HG03039 (cell line): ENCODE data around the gene TMEM215.
"Not testable (repeated sequence)": the region's sequence is repeated elsewhere in the genome, so short reads cannot be mapped to it uniquely, and the experiment has no call there.

Experiments
- ATAC-seq: cut with Tn5 transposase; IDR thresholded peaks from one replicate; pipeline ENCODE4 v1.9.1; 2021; ENCODE audit warnings: mild to moderate bottlenecking, moderate library complexity; ENCODE audit not compliant: unreplicated experiment

The TMEM215 gene

DNA sequence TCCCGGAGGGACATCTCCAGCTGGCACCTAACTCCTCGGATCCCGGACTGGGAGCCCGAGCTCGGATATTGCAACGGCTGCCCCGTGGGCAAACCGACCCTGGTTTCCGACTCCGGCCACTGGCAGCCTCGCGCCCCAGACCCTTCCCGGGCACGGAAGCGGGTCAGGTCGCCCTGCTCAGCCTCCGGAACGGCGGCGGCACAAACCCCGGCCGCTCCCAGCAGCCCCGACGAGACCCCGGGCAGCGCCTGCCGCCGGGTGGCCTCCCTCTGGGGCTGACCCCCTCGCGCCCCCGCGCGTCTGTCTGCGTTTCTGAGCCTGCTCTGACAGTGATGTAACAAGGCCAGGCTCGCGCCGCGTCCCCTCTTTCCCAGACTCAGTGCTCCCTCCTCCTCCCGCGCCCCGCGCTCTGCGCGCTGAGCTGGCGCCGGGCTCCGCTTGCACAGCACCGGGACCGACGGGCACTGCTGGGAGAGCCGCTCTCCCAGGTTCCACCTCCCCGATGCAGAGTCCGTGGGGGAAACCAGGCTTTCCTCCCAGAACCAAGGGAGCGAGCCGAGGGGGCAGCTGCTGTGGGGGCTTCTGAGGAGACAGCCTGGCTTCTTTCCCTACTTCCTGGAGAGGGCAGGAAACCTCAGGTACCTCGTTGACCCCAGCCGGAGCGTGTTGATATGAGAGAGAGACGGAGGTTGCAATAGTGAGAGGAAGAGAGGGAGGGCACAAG, at the start of gene TMEM215:
Gene TMEM215 (plus strand): TSS at position 373 of the 724 bp plus-strand sequence. CDS start 644 bp downstream, outside the sequence.
- ATAC-seq, result no peak

DNA sequence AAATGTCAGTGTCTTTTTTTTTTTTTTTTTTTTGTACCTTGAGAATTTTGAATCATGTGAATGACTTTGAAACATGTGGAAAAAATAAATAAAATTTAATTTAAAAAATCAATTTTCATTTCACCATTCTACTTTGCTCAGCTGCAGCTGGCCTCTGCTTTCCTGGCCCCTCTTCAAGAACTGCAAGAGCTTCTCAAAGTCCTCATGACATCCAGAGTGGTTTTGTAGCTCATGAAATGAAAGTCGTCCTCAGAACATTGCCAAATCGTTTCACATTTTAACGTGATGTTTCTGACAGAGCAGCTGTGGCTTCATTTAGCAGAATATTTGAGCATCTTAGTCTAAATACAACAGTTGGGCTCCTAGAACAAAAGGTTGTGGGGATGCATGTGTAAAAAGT, 47.9 kb upstream of the TMEM215 start:
- ATAC-seq, result no peak

DNA sequence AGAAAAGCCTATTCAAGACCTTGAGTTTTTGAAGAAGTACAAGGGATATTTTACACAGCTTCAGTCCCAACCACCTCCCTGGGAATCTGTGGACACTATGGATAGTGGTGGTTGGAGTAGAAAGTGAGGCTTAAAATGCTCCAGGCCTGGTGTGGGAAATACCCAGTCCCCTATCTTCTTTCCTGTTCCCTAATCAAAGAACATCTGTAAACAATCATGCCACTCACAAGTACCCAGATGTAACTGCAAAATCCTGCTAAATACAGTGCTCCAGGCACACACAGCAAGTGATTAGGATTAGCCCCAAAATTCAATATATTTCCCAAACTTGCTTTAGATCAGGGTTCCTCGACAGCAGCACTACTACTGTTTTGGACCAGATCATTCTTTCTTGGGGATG, 46.0 kb upstream of the TMEM215 start:
- ATAC-seq, result no peak

DNA sequence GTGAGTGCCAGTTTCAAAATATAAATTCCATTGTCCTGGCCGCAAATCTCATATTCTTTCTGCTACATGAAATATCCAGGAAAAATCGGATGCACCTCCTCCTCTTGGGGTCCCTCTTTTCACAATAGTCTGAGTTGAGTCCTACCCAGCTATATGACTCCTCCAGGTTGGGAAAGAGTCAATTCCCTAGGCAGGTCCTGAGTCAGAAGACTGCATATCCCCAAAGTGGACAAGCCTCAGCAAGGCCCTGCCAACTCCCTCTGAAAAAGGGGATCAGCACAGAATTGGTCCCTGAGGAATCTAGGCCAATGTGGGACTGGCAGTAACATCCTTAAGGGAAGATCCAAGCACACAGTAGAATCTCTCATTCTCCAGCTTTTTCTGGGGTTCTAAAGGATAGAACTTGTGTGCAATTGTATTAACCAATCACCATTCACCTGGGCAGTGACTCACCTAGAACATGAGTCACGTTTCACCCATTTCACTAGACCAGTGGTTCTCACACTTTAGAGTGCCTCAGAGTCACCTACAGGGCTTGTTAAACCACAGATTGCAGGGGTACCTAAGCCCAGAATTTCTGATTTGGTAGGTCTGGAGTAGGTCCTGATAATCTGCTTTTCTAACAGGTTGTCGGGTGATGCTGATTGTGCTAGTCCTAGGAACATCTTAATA, 44.7 kb upstream of the TMEM215 start:
- ATAC-seq, result no peak

GRCh38 chr9:32741706-32742105, 41.6 kb upstream of the TMEM215 start:
- ATAC-seq, result no peak

DNA sequence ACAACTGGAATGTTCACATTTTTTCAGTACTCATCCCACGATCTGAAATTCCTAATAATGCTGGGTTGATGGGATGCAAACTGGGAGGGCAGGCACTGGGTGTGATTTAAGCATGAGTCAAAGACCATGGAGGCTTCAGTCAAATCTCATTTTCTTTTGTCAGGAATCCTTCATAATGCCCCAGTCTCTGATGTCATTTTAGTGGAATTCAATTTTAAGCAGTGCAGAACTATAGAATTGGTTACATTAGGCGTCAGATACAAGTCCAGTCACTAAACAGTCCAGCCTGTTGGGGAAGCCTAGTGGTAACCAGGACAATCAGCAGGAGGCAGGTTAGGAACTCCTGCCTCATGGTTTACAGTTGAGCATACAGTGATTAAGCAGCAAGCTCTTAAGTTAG, 41.0 kb upstream of the TMEM215 start:
- ATAC-seq, result no peak

GRCh38 chr9:32748013-32748412, 35.3 kb upstream of the TMEM215 start:
- ATAC-seq, result no peak

DNA sequence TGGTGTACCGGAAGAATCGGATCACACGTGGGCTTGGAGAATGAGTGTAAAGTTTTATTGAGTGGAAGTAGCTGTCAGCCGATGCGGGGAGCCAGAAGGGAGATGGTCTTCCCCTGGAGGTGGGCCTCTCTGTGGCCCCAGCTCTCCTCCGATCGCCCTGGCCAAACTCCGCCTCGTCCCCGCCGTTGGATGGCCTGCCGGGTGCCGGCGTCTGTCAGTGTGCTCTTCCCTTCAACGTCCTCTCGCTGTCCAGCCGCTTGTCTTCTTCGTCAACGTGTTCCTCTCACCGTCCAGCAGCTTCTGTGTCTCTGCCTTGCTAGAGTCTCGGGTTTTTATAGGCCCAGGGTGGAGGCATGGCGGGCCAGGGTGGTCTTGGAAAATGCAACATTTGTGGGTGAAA, 27.6 kb upstream of the TMEM215 start:
- ATAC-seq, result no peak

DNA sequence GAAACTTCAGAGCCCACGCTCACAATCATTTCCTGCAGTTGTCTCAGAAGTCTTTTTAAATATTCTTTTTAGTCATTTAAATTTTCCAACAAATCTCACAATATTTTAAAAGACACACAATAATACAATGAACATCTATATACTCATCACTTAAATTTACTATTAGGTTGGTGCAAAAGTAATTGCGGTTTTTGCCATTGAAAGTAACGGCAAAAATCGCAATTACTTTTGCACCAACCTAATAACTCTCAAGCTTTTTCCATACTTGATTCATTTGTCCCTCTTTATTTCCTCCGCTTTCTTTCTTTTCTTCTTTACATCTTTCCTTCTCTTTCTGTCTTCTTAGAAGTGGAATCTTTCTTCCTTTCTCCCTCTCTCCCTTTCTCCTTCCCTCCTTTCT, 19.2 kb upstream of the TMEM215 start:
- no peak for ATAC-seq

- ATAC-seq, result no peak
Observed at GRCh38 chr9:32775283-32775682, 8.1 kb upstream of the TMEM215 start.

DNA sequence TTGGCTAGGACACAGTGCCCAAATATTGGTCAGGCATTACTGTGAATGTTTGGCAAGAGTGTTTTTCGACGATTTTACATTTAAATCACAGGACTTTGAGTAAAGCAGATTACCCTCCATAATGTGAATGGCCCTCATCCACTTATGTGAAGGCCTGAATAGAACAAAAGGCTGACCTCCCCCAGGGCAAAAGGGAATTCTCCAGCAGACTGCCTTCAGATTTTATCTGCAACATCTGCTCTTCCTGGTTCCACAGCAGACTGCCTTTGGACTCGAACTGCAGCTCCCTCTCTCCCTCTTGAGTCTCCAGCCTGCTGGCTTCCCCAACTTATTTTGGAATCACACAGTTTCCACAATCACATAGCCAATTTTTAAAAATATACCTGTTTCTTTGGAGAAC, 7.1 kb upstream of the TMEM215 start:
- ATAC-seq, result no peak

- ATAC-seq, result no peak
Observed at GRCh38 chr9:32782476-32783167, 718 bp upstream of the TMEM215 start.

GRCh38 chr9:32787816-32788215, 4.5 kb downstream of the TMEM215 start:
- no peak for ATAC-seq

DNA sequence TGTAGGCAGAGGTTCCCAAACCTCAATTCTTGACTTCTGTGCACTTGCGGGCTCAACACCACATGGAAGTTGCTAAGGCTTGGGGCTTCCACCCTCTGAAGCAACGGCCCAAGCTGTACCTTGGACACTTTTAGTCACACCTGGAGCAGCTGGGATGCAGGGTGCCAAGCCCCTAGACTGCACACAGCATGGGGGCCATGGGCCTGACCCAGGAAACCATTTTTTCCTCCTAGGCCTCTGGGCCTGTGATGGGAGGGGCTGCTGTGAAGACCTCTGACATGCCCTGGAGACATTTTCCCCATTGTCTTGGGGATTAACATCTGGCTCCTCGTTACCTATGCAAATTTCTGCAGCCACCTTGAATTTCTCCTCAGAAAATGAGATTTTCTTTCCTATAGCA, 12.7 kb downstream of the TMEM215 start:
- not testable (repeated sequence) for ATAC-seq

DNA sequence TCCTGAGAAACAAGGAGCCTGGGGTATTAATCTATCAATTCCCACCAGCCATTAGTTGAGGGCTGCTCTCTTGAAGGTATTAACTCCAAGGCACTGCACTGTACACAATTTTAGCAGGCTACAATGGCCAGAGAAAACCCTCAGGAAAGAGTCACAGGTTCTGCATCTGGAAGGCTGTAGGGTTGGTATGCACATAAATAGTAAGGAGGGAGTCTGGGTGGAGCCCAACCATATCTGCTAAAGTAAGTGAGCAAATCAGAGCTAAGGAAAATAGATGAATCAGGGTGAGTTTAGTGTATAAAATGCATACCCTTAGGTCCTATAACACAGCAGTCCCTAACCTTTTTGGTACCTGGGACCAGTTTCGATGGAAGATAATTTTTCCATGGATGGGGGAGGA, 18.2 kb downstream of the TMEM215 start:
- ATAC-seq, result no peak

GRCh38 chr9:32807217-32807616, 23.9 kb downstream of the TMEM215 start:
- no peak for ATAC-seq

GRCh38 chr9:32811246-32811645, 27.9 kb downstream of the TMEM215 start:
- no peak for ATAC-seq

- ATAC-seq, result no peak
Observed at GRCh38 chr9:32820322-32820721, 37.0 kb downstream of the TMEM215 start.

- ATAC-seq, result no peak
Observed at GRCh38 chr9:32823101-32823500, 39.8 kb downstream of the TMEM215 start.

GRCh38 chr9:32823551-32823950, 40.2 kb downstream of the TMEM215 start:
- ATAC-seq, result no peak

DNA sequence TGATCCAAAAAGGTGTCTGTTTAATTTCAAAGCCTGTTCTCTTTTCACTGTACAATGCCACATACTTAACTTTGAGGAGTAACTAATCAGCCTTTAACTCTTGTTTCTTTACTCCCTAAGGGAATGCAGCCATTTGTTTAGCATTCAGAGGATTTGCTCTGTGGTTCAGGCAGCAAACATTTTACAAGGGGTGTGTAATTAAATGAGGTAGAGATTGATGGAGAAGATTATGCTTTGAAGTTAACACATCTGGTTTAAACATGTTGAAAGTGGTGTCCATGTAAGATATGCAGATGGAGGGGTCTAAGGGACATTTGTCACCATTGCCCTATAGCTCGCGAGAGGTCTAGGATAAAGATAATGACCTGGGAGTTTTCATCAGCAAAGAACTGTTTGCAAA, 41.9 kb downstream of the TMEM215 start:
- ATAC-seq, result no peak

DNA sequence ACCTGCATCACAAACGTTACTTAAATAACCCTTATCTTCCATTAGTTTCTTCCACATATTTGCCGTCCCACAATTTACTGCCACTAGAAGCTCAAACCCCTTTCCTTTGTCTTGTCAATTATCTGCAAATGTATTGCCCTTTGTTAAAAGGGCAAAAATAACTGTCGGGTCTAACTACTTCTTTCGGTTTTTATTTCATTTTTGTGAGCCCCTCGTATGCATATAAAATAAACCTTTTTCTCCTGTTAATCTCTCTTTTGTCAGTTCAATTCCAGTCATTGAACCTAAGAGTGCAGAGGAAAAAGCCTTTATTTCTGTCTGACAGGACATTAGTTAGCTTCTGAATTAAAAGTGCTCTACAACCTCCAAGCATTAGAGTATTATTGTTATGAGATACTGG, 45.5 kb downstream of the TMEM215 start:
- ATAC-seq, result no peak
